AG04450 (cell line): ENCODE data around the gene APOA4. TPM values are rescaled to one million over a fixed set of nuclear protein-coding genes. Genes with fewer than 3 reads are reported as not detected.

ENCODE experiments used
- CTCF ChIA-PET: fragments of 300-600, 350-600 bp; formaldehyde crosslinking; extraction: SDS; loops from one replicate; lab custom pipeline; 2022; ENCODE audit warnings: antibody characterized with exemption, inconsistent platforms; lab: Charles Lee
- POLR2A ChIA-PET: fragments of 350-600 bp; formaldehyde crosslinking; extraction: SDS; loops from one replicate; lab custom pipeline; 2021; ENCODE audit warnings: antibody characterized with exemption, inconsistent platforms; lab: Yijun Ruan, JAX
- DNase-seq: peaks from one replicate; pipeline ENCODE4 v3.0.0-alpha.2; 2011; ENCODE audit warnings: low read depth, low spot score
- H3K27ac ChIP-seq: one replicate; pipeline ENCODE4 v1.5.1; 2012; ENCODE audit warnings: low read depth, low read length, control low read depth
- H3K27me3 ChIP-seq: one replicate; pipeline ENCODE4 v1.6.0; 2012; ENCODE audit warnings: low read length; ENCODE audit not compliant: control insufficient read depth, insufficient read depth
- H3K4me3 ChIP-seq: 2 replicates; pipeline ENCODE4 v1.5.1; 2011; ENCODE audit warnings: mild to moderate bottlenecking, low read depth, low read length, control low read depth
- H3K9me3 ChIP-seq: 2 replicates; pipeline ENCODE4 v1.5.1; 2012; ENCODE audit warnings: low read length; ENCODE audit not compliant: control insufficient read depth, insufficient read depth
- polyA plus RNA-seq: library from polyadenylated mRNA; depleted of rRNA; stranded (reverse); fragments of >200 nt; gene quantifications from 2 replicates; pipeline ENCODE4 v1.2.3, GENCODE V29; 2011
- TF ChIP-seq, protein P1 (sequence below): IDR thresholded peaks from 2 replicates; pipeline ENCODE4 v1.5.1; 2011; ENCODE audit warnings: low read depth, low read length, control low read depth, inconsistent platforms

APOA4 gene
- polyA plus RNA-seq, 1 experiment: not detected

DNA sequence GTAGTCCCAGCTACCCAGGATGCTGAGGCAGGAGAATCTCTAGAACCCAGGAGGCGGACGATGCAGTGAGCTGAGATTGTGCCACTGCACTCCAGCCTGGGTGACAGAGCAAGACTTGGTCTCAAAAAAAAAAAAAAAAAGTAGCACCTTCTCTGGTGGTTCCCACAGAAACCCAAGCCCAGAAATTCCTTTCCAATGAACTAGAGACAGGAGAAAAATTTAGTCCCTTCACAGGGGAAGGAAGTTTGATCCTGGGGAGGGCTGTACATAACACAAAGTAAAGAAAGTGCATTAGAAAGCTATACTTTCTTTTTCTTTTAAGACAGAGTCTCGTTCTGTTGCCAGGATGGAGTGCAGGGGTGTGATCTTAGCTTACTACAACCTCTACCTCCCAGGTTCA lies 39.8 kb upstream of the APOA4 start:
- Histone ChIP-seq H3K27ac (no peak overlapping the region), H3K27me3 (no peaks in the 10 kb centered on the region), H3K9me3 (no peaks in the 10 kb centered on the region), H3K4me3 (no peak overlapping the region)
- POLR2A ChIA-PET: no interaction called here
- DNase-seq: no peak
- CTCF ChIA-PET: interaction anchor here (1.1 kb wide), 1 partner anchor 16 kb away, joined by 4 read pairs; no protein-coding TSS in a partner anchor
- TF ChIP-seq, protein P1, sequence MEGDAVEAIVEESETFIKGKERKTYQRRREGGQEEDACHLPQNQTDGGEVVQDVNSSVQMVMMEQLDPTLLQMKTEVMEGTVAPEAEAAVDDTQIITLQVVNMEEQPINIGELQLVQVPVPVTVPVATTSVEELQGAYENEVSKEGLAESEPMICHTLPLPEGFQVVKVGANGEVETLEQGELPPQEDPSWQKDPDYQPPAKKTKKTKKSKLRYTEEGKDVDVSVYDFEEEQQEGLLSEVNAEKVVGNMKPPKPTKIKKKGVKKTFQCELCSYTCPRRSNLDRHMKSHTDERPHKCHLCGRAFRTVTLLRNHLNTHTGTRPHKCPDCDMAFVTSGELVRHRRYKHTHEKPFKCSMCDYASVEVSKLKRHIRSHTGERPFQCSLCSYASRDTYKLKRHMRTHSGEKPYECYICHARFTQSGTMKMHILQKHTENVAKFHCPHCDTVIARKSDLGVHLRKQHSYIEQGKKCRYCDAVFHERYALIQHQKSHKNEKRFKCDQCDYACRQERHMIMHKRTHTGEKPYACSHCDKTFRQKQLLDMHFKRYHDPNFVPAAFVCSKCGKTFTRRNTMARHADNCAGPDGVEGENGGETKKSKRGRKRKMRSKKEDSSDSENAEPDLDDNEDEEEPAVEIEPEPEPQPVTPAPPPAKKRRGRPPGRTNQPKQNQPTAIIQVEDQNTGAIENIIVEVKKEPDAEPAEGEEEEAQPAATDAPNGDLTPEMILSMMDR: no peak

DNA sequence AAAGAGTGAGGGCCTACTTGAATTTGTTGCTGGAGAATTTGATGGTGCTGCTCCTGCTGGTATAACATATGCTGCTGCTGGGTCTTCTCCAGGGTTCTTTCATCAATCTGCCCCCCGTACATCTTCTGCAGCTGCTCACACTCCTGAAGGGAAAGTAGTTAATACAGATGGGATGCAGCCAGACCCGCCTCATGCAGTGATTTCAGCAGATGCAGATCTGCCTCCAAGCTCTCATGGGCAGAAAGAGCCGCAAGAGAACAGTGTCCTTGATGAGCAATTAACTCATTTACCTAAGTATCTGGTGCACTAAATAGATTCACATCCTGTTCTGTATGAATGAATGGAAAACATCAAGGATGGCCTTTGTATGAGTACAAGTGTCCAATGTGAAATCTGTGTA lies 39.1 kb upstream of the APOA4 start:
- TF ChIP-seq, protein P1: no peak
- H3K27me3 ChIP-seq: no peaks in the 10 kb centered on the region
- POLR2A ChIA-PET: interaction anchor here (1.3 kb wide), 1 partner anchor 9 kb away, joined by 3 read pairs; no protein-coding TSS in a partner anchor
- no peak overlapping the region for H3K4me3 ChIP-seq
- H3K27ac ChIP-seq: no peak overlapping the region
- DNase-seq: no peak
- CTCF ChIA-PET: interaction anchor here (1.1 to 1.4 kb wide), 4 partner anchors 17 to 243 kb away, joined by 4 to 5 read pairs (median 4); partner anchors contain the start of gene APOA5
- H3K9me3 ChIP-seq: no peaks in the 10 kb centered on the region

DNA sequence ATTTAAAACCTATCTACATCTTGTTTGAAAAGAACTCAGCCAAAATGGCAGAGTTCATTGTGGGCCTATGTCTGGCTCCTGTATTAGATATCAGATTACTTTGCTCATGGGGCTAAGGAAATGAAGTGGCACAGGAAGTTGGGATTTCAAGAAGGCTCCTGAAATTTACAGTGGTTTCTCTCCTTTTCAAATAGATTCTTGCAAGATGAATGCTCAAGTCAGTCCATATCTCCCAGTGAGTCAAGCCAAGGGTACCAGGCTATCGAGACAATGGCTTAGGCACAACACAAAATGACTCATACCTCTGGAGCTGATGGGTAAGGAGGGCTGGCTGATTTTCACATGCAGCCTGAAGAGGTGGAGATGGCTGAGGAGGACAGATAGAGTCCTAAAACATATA lies 38.4 kb upstream of the APOA4 start:
- no peak overlapping the region for H3K27ac ChIP-seq
- TF ChIP-seq, protein P1: no peak
- no peak overlapping the region for H3K4me3 ChIP-seq
- DNase-seq: no peak
- CTCF ChIA-PET: interaction anchor here (1.2 to 1.4 kb wide), 3 partner anchors 26 to 244 kb away, joined by 4 to 5 read pairs (median 5); partner anchors contain the start of gene APOA5
- no peaks in the 10 kb centered on the region for H3K27me3 ChIP-seq
- POLR2A ChIA-PET: interaction anchor here (1.3 kb wide), 1 partner anchor 8 kb away, joined by 3 read pairs; no protein-coding TSS in a partner anchor
- H3K9me3 ChIP-seq: no peaks in the 10 kb centered on the region

DNA sequence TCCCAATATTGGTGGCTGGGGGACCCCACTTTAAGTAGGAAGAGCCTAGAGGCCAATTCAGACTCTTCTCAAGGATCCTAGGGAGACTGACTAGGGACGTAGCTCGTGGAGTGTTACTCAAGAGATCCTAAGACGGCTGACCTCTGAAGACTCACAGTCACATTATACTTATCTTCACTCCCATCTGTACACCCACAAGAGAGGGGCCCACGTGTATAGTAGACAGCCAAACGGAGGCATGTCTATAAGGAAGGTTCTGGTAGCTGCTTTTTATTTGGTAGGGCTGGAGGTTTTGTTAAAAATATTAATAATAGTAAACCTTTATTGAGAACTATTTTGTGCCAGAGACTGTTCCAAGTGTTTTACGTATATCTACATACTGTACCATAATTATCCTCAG lies 37.2 kb upstream of the APOA4 start:
- H3K27ac ChIP-seq: no peak overlapping the region
- ChIA-PET POLR2A (no interaction called here), CTCF (interaction anchor here (1.2 kb wide), 1 partner anchor 246 kb away, joined by 5 read pairs; no protein-coding TSS in a partner anchor)
- TF ChIP-seq, protein P1: no peak
- DNase-seq: no peak
- H3K9me3 ChIP-seq: no peaks in the 10 kb centered on the region
- no peak overlapping the region for H3K4me3 ChIP-seq
- H3K27me3 ChIP-seq: no peaks in the 10 kb centered on the region

DNA sequence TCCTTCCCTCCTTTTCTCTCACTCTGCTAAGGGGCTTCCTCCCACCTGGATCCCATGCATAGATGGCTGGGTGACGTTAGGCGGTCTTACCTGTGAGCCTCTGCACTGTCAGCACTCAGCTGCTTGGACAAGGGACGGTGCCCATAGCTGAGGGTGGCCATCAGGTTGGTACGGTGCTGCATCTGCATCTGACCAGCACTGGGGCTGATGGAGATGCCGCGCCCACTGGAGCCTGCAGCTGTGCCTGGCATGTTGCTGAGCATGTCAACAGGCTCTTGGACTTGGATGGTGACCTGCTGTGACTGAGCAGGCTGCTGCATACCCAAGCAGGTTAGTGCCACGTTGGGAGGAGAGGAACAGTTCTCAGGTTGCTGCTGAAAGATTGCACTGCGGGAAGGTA lies 36.1 kb upstream of the APOA4 start:
- no peak overlapping the region for H3K27ac ChIP-seq
- POLR2A ChIA-PET: no interaction called here
- CTCF ChIA-PET: interaction anchor here (1.1 to 1.6 kb wide), 3 partner anchors 23 to 368 kb away, joined by 4 to 8 read pairs (median 4); partner anchors contain the start of gene SIK3
- H3K27me3 ChIP-seq: no peaks in the 10 kb centered on the region
- no peaks in the 10 kb centered on the region for H3K9me3 ChIP-seq
- DNase-seq: no peak
- no peak overlapping the region for H3K4me3 ChIP-seq
- TF ChIP-seq, protein P1: no peak
